ENCODE results near the gene TMEM123. TPM values are rescaled to one million over a fixed set of nuclear protein-coding genes. Genes with fewer than 3 reads are reported as not detected.

The TMEM123 gene, protein sequence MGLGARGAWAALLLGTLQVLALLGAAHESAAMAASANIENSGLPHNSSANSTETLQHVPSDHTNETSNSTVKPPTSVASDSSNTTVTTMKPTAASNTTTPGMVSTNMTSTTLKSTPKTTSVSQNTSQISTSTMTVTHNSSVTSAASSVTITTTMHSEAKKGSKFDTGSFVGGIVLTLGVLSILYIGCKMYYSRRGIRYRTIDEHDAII
- total RNA-seq (2014; rRNA removed; shearing (Covaris generic); ENCODE audit: low replicate concordance), result 273 and 796 TPM in 2 replicates

DNA sequence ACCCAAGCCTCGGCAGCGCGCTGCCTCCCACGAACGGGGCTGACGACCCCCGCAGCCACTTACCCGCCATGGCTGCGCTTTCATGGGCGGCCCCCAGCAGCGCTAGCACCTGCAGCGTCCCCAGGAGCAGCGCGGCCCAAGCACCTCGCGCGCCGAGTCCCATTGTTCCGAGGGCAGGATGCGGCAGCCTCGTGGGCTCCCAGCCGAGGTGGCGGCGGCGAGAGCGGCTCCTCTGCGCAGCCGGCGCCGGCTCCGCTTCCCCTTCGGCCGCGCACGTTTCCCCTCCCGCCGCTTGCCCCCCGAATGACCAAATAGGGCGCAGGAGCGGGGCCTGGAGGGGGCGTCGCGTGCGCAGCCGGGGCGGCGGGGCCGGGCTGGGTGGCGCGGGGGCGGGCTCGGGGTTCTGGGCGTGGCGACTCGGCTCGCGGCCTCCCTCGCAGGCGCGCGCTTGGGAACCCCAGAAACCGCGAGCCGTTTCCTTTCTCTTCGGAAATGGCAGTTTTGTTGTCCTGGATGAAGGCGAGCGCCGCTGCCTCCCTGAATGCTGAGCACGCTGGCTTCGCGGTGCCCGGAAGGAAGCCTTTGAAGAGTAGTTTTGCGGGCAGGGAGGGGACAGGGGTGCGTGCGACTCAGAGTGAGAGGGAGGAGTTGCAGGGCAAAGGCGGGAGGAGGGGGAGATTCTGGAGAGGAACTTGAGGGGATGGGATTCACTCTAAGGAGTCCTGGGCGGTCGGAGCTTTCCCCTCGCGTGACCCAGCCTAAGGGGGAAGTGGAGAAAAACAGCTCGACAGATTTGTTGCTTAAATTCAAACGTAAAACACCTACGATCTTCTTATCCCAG is at the start of gene TMEM123:
TMEM123 (minus strand) TSS at position 305 of the 841 bp plus-strand sequence; CDS start at position 163, 142 bp downstream.
- Histone ChIP-seq H3K9ac (ENCODE audit: low read length) (peak within 1 kb of the TSS; percentile 89), H4K20me1 (ENCODE audit: insufficient read depth, low read depth, low read length) (peaks cover 39% of the 10 kb centered on the region), H3K27ac (ENCODE audit: low read length) (peak within 1 kb of the TSS; percentile 67), H3K9me2 (replicated peaks; ENCODE audit: insufficient read depth, low read length) (no peaks in the 10 kb centered on the region), H3K27me3 (ENCODE audit: low read length) (0 out of 2 replicates have a peak, but pooled peaks cover 3% of the 10 kb centered on the region), H3K9me3 (ENCODE audit: low read length) (no peaks in the 10 kb centered on the region), H3K4me1 (ENCODE audit: low read length) (peaks cover 77% of the 10 kb centered on the region), H3K36me3 (ENCODE audit: insufficient read depth, low read length) (peaks cover 21% of the 10 kb centered on the region), H2AFZ (ENCODE audit: low read length) (peak within 1 kb of the TSS; percentile 95), H3K4me3 (ENCODE audit: low read length) (peak within 1 kb of the TSS; percentile 85), H3K4me2 (ENCODE audit: low read depth, low read length, poor library complexity, severe bottlenecking) (peak within 1 kb of the TSS; percentile 81), H3K79me2 (ENCODE audit: low read length) (peaks cover 48% of the 10 kb centered on the region)
- peak; percentile 99 for DNase-seq

DNA sequence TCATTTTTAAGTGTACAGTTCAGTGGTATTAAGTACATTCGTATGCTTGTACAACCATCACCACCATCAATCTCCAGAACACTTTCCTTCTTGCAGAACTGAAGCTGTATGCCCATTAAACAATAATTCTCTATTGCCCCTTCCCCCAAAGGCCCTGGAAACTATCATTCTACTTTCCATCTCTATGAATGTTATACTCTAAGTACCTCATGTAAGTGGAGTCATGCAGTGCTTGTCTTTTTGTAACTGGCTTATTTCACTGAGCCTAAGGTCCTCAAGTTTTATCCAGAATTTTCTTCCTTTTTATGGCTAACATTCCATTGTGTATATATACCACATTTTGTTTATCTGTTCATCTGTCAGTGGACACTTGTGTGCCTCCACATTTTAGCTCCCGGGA is 48.3 kb upstream of the TMEM123 start:
- no peak overlapping the region for H3K9ac ChIP-seq (ENCODE audit: low read length)
- no peaks in the 10 kb centered on the region for H3K27me3 ChIP-seq (ENCODE audit: low read length)
- no peaks in the 10 kb centered on the region for H4K20me1 ChIP-seq (ENCODE audit: insufficient read depth, low read depth, low read length)
- H3K4me2 ChIP-seq (ENCODE audit: low read depth, low read length, poor library complexity, severe bottlenecking), result no peak overlapping the region
- H3K36me3 ChIP-seq (ENCODE audit: insufficient read depth, low read length), result no peaks in the 10 kb centered on the region
- H3K4me3 ChIP-seq (ENCODE audit: low read length), result no peak overlapping the region
- H3K79me2 ChIP-seq (ENCODE audit: low read length), result no peaks in the 10 kb centered on the region
- peaks cover 1% of the 10 kb centered on the region; the same call in 1 of the 2 replicates for H3K4me1 ChIP-seq (ENCODE audit: low read length)
- no peak overlapping the region for H2AFZ ChIP-seq (ENCODE audit: low read length)
- no peaks in the 10 kb centered on the region for H3K9me3 ChIP-seq (ENCODE audit: low read length)
- no peak overlapping the region for H3K27ac ChIP-seq (ENCODE audit: low read length)
- H3K9me2 ChIP-seq (replicated peaks; ENCODE audit: insufficient read depth, low read length), result no peaks in the 10 kb centered on the region
- no peak for DNase-seq

DNA sequence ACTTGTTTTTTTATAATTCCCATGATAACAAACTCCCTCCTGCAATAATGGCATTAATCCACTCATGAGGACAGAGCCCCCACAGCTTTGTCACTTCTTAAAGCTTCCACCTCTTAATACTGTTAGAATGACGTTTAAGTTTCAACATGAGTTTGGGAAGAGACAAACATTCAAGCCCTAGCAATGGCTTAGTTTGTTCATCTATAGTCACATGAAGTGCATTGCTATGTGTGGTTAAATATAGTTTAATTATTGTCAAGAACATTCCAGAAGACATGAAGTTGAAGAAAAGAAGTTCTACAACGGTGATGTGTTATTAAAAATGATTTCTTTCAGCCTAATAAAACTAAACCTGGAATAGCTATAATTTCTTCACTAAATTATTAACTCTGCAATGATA is 47.4 kb upstream of the TMEM123 start:
- no peak overlapping the region for H3K9ac ChIP-seq (ENCODE audit: low read length)
- no peak overlapping the region for H3K27ac ChIP-seq (ENCODE audit: low read length)
- H3K9me3 ChIP-seq (ENCODE audit: low read length), result no peaks in the 10 kb centered on the region
- no peaks in the 10 kb centered on the region for H3K27me3 ChIP-seq (ENCODE audit: low read length)
- no peaks in the 10 kb centered on the region for H3K9me2 ChIP-seq (replicated peaks; ENCODE audit: insufficient read depth, low read length)
- H3K4me3 ChIP-seq (ENCODE audit: low read length), result no peak overlapping the region
- H2AFZ ChIP-seq (ENCODE audit: low read length), result no peak overlapping the region
- no peak overlapping the region for H3K4me2 ChIP-seq (ENCODE audit: low read depth, low read length, poor library complexity, severe bottlenecking)
- H3K79me2 ChIP-seq (ENCODE audit: low read length), result no peaks in the 10 kb centered on the region
- DNase-seq, result no peak
- H3K36me3 ChIP-seq (ENCODE audit: insufficient read depth, low read length), result no peaks in the 10 kb centered on the region
- H3K4me1 ChIP-seq (ENCODE audit: low read length), result peaks cover 4% of the 10 kb centered on the region; the same call in 1 of the 2 replicates
- H4K20me1 ChIP-seq (ENCODE audit: insufficient read depth, low read depth, low read length), result no peaks in the 10 kb centered on the region

DNA sequence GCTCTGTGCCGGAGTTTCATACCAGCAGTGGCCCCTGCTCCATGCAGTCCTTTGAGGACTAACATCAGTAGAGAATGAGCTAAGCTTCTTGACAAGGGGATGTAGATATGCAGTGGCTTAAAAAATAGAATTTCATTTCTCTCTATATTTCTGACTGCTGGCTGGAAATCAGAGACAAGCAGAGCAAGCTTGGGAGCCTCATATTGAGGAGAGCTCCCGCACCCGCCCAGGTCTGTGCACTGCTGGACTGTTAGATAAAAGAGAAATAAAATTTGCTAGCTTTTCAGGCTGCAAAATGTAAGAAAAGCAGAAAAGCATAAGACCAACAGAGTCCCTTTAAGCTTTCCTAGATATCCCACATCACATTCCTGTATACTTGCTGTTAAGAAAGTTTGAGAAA is 46.6 kb upstream of the TMEM123 start:
- DNase-seq, result no peak
- H3K4me2 ChIP-seq (ENCODE audit: low read depth, low read length, poor library complexity, severe bottlenecking), result no peak overlapping the region
- H3K36me3 ChIP-seq (ENCODE audit: insufficient read depth, low read length), result no peaks in the 10 kb centered on the region

DNA sequence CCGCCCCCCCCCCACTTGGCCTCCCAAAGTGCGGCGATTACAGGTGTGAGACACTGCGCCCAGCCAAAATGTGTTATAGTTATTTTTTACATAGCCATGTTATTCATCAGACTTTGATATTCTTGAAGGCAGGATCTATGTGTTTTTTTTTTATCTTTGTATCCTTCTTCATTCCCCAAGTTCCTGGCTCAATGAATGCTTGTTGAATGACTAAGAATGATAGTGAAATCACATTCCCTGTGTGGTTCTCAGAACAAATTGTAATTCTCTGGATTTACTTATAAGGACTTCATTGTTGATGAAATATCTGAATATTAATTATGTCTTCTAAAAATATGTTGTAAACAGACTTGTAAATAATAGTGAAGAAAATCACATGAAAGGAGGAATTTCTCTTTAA is 44.5 kb upstream of the TMEM123 start:
- Histone ChIP-seq H3K4me1 (ENCODE audit: low read length) (peaks cover 11% of the 10 kb centered on the region), H4K20me1 (ENCODE audit: insufficient read depth, low read depth, low read length) (no peaks in the 10 kb centered on the region)

More for the DNA sequence above, 46.6 kb upstream of the TMEM123 start:
- Histone ChIP-seq H4K20me1 (ENCODE audit: insufficient read depth, low read depth, low read length) (no peaks in the 10 kb centered on the region), H3K9me3 (ENCODE audit: low read length) (no peaks in the 10 kb centered on the region), H3K79me2 (ENCODE audit: low read length) (no peaks in the 10 kb centered on the region), H3K9ac (ENCODE audit: low read length) (no peak overlapping the region), H3K4me3 (ENCODE audit: low read length) (no peak overlapping the region), H3K27ac (ENCODE audit: low read length) (no peak overlapping the region), H2AFZ (ENCODE audit: low read length) (no peak overlapping the region), H3K27me3 (ENCODE audit: low read length) (no peaks in the 10 kb centered on the region), H3K9me2 (replicated peaks; ENCODE audit: insufficient read depth, low read length) (no peaks in the 10 kb centered on the region), H3K4me1 (ENCODE audit: low read length) (peaks cover 4% of the 10 kb centered on the region; the same call in 1 of the 2 replicates)

DNA sequence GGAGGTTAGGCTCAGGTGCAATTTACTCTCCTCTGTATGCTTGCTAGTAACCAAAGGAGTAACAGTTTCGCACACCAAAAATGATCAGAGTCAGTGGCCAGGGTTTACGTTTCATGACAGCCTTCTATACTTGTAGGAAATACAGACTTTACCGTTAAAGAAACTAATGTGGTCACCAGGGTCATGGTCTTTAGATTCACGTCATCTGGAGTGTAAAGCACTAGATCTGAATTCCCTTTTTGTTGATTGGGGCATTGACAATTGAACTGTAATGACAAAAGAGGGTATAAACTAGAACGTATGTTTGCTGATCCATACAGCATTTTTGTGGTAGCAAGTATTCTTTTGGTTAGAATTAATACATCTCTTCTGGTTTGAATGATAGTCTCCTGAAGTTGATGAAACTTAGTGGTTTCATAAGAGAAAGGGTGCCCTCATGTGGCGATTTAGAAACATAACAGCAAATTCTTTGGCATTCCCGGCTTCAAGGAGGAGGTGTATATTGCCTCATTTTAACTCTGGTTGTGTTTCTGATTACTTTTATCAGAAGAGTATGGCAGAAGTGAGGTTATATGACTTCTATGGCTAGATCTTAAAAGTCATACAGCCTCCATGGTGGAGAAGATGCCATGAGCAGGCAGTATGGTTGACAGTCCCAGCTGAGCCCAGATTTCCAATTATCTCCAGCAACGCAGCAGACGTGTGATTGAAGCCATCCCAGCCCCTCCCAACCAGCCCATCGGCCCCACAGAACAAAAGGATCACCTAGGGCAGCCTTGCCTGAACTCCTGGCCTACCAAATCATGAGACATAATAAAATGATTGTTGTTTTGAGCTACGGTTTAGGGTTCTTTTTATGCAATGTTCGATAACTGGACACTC is 42.8 kb upstream of the TMEM123 start:
- no peaks in the 10 kb centered on the region for H4K20me1 ChIP-seq (ENCODE audit: insufficient read depth, low read depth, low read length)
- H3K9ac ChIP-seq (ENCODE audit: low read length), result 0 out of 2 replicates have a peak overlapping the region, but pooled peaks have one; percentile 4
- H3K4me3 ChIP-seq (ENCODE audit: low read length), result no peak overlapping the region
- peaks cover 11% of the 10 kb centered on the region for H3K4me1 ChIP-seq (ENCODE audit: low read length)
- H3K79me2 ChIP-seq (ENCODE audit: low read length), result no peaks in the 10 kb centered on the region
- no peaks in the 10 kb centered on the region for H3K9me2 ChIP-seq (replicated peaks; ENCODE audit: insufficient read depth, low read length)
- DNase-seq, result peak; percentile 96
- H2AFZ ChIP-seq (ENCODE audit: low read length), result 0 out of 2 replicates have a peak overlapping the region, but pooled peaks have one; percentile 0
- H3K9me3 ChIP-seq (ENCODE audit: low read length), result no peaks in the 10 kb centered on the region
- H3K36me3 ChIP-seq (ENCODE audit: insufficient read depth, low read length), result no peaks in the 10 kb centered on the region
- H3K27ac ChIP-seq (ENCODE audit: low read length), result no peak overlapping the region
- H3K27me3 ChIP-seq (ENCODE audit: low read length), result no peaks in the 10 kb centered on the region
- peak overlapping the region; percentile 1 for H3K4me2 ChIP-seq (ENCODE audit: low read depth, low read length, poor library complexity, severe bottlenecking)

More for the DNA sequence above, 44.5 kb upstream of the TMEM123 start:
- Histone ChIP-seq H3K79me2 (ENCODE audit: low read length) (no peaks in the 10 kb centered on the region), H2AFZ (ENCODE audit: low read length) (no peak overlapping the region), H3K4me2 (ENCODE audit: low read depth, low read length, poor library complexity, severe bottlenecking) (no peak overlapping the region), H3K9ac (ENCODE audit: low read length) (no peak overlapping the region), H3K9me3 (ENCODE audit: low read length) (no peaks in the 10 kb centered on the region), H3K27me3 (ENCODE audit: low read length) (no peaks in the 10 kb centered on the region), H3K27ac (ENCODE audit: low read length) (no peak overlapping the region), H3K4me3 (ENCODE audit: low read length) (no peak overlapping the region), H3K36me3 (ENCODE audit: insufficient read depth, low read length) (no peaks in the 10 kb centered on the region), H3K9me2 (replicated peaks; ENCODE audit: insufficient read depth, low read length) (no peaks in the 10 kb centered on the region)
- DNase-seq, result no peak

DNA sequence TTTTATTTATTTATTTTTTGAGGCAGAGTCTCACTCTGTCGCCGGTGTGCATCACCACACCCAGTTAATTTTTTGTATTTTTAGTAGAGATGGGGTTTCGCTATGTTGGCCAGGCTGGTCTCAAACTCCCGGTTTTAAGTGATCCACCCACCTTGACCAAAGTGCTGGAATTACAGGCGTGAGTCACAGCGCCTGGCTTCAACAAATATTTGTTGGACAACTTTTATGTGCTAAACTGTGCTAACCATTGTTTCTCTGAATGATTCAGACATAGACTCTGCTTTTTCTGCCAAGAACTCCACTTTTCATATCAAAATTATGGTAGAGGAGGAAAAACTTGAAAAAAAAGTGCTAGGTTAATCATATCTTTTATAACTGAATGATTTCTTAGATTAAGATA is 41.7 kb upstream of the TMEM123 start:
- DNase-seq, result no peak
- H3K4me2 ChIP-seq (ENCODE audit: low read depth, low read length, poor library complexity, severe bottlenecking), result no peak overlapping the region
- no peak overlapping the region for H3K4me3 ChIP-seq (ENCODE audit: low read length)
- H2AFZ ChIP-seq (ENCODE audit: low read length), result no peak overlapping the region
- H3K4me1 ChIP-seq (ENCODE audit: low read length), result peaks cover 15% of the 10 kb centered on the region
- H3K79me2 ChIP-seq (ENCODE audit: low read length), result no peaks in the 10 kb centered on the region
- H4K20me1 ChIP-seq (ENCODE audit: insufficient read depth, low read depth, low read length), result no peaks in the 10 kb centered on the region
- H3K27ac ChIP-seq (ENCODE audit: low read length), result no peak overlapping the region
- H3K36me3 ChIP-seq (ENCODE audit: insufficient read depth, low read length), result no peaks in the 10 kb centered on the region
- no peaks in the 10 kb centered on the region for H3K9me2 ChIP-seq (replicated peaks; ENCODE audit: insufficient read depth, low read length)
- no peaks in the 10 kb centered on the region for H3K9me3 ChIP-seq (ENCODE audit: low read length)
- no peaks in the 10 kb centered on the region for H3K27me3 ChIP-seq (ENCODE audit: low read length)
- H3K9ac ChIP-seq (ENCODE audit: low read length), result no peak overlapping the region

All from Karpas-422 (cell line).